Calu3 (cell line): ENCODE measurements around the gene TBXAS1. TPM values are rescaled to one million over a fixed set of nuclear protein-coding genes. Genes with fewer than 3 reads are reported as not detected.

Experiments
- BruUV-seq: library from RNA; stranded (reverse); fragments of 400-500 nt; replicated peaks from 2 replicates; lab custom pipeline; 2021; lab: Mats Ljungman, UMichigan
- CTCF ChIA-PET: fragments of 300-600 bp; sonication (Branson Sonifier 250); formaldehyde crosslinking; loops from one replicate; lab custom pipeline; 2022; ENCODE audit warnings: antibody characterized with exemption; lab: Charles Lee
- DNase-seq: peaks from one replicate; pipeline ENCODE4 v3.0.0; 2022
- H3K27ac Mint-ChIP-seq: one replicate; pipeline ENCODE4 v1.8.0; 2022; ENCODE audit warnings: mixed read lengths; ENCODE audit not compliant: unreplicated experiment
- H3K27me3 Mint-ChIP-seq: one replicate; pipeline ENCODE4 v1.8.0; 2022; ENCODE audit warnings: mixed read lengths; ENCODE audit not compliant: unreplicated experiment
- H3K36me3 Mint-ChIP-seq: one replicate; pipeline ENCODE4 v1.8.0; 2022; ENCODE audit warnings: mild to moderate bottlenecking, moderate library complexity, mixed read lengths; ENCODE audit not compliant: insufficient read depth, unreplicated experiment
- H3K4me1 Mint-ChIP-seq: one replicate; pipeline ENCODE4 v1.8.0; 2022; ENCODE audit warnings: mild to moderate bottlenecking, low read depth, mixed read lengths; ENCODE audit not compliant: unreplicated experiment
- H3K4me3 Mint-ChIP-seq: one replicate; pipeline ENCODE4 v1.8.0; 2022; ENCODE audit warnings: mild to moderate bottlenecking, low read depth, moderate library complexity, mixed read lengths; ENCODE audit not compliant: unreplicated experiment
- H3K9me3 Mint-ChIP-seq: one replicate; pipeline ENCODE4 v1.8.0; 2022; ENCODE audit warnings: low read depth, mixed read lengths; ENCODE audit not compliant: unreplicated experiment
- CTCF ChIP-seq: fragments of 200-600 bp; IDR thresholded peaks from one replicate; pipeline ENCODE4 v1.8.0; 2022; ENCODE audit warnings: antibody characterized with exemption; ENCODE audit not compliant: unreplicated experiment
- intact Hi-C: fragments of 100-400 bp; cut with micrococcal nuclease; formaldehyde crosslinking; loops from one replicate; pipeline ENCODE4 v1.10.0; 2022; ENCODE audit not compliant: unreplicated experiment
- total RNA-seq: library from RNA; stranded (reverse); gene quantifications from 2 replicates; pipeline ENCODE4 v1.2.3, GENCODE V29; 2022

The TBXAS1 gene
- total RNA-seq, 1 experiment from 2014 or later = 33.0 TPM

- Mint-ChIP-seq H3K4me1 (peaks cover 12% of the 10 kb centered on the region), H3K36me3 (no peaks in the 10 kb centered on the region), H3K9me3 (no peaks in the 10 kb centered on the region), H3K27me3 (no peaks in the 10 kb centered on the region), H3K4me3 (no peak overlapping the region), H3K27ac (no peak overlapping the region)
- intact Hi-C loops = no loop called here
- TF ChIP-seq CTCF = no peak
- BruUV-seq = no TSS peak
- CTCF ChIA-PET = no interaction called here
- DNase-seq = no peak
Observed at GRCh38 chr7:139873593-139874301, 44.7 kb downstream of the TBXAS1 start.

- no peaks in the 10 kb centered on the region for H3K9me3 Mint-ChIP-seq
- no peak for DNase-seq
- TF ChIP-seq CTCF = no peak
- peaks cover 12% of the 10 kb centered on the region for H3K4me1 Mint-ChIP-seq
- H3K4me3 Mint-ChIP-seq = no peak overlapping the region
- H3K27me3 Mint-ChIP-seq = no peaks in the 10 kb centered on the region
- H3K27ac Mint-ChIP-seq = no peak overlapping the region
- CTCF ChIA-PET = no interaction called here
- intact Hi-C loops = no loop called here
- no TSS peak for BruUV-seq
- no peaks in the 10 kb centered on the region for H3K36me3 Mint-ChIP-seq
Observed at GRCh38 chr7:139874302-139874629, 45.2 kb downstream of the TBXAS1 start.

- intact Hi-C loops = no loop called here
- H3K27ac Mint-ChIP-seq = peak overlapping the region; percentile 21
- DNase-seq = peak; percentile 15
- H3K4me1 Mint-ChIP-seq = peaks cover 12% of the 10 kb centered on the region
- BruUV-seq = no TSS peak
- CTCF ChIA-PET = no interaction called here
- no peaks in the 10 kb centered on the region for H3K9me3 Mint-ChIP-seq
- H3K4me3 Mint-ChIP-seq = no peak overlapping the region
- H3K36me3 Mint-ChIP-seq = no peaks in the 10 kb centered on the region
- no peak for TF ChIP-seq CTCF
- H3K27me3 Mint-ChIP-seq = no peaks in the 10 kb centered on the region
Observed at GRCh38 chr7:139875821-139876241, 46.8 kb downstream of the TBXAS1 start.

- Mint-ChIP-seq H3K4me1 (peaks cover 12% of the 10 kb centered on the region), H3K36me3 (no peaks in the 10 kb centered on the region), H3K27ac (peak overlapping the region; percentile 21), H3K9me3 (no peaks in the 10 kb centered on the region), H3K4me3 (no peak overlapping the region), H3K27me3 (no peaks in the 10 kb centered on the region)
- CTCF ChIA-PET = no interaction called here
- DNase-seq = no peak
- intact Hi-C loops = no loop called here
- TF ChIP-seq CTCF = no peak
- no TSS peak for BruUV-seq
Observed at GRCh38 chr7:139876622-139877283, 47.7 kb downstream of the TBXAS1 start.
